Measurements from ENCODE around the gene DUSP18. TPM values are rescaled to one million over a fixed set of nuclear protein-coding genes. Genes with fewer than 3 reads are reported as not detected.

DUSP18 gene
- polyA plus RNA-seq, 3 donors, result 13.2 to 34.5 (median 18.9) TPM

- no peak overlapping the region for H3K9ac ChIP-seq (ENCODE audit: insufficient read depth, low read length, poor library complexity, severe bottlenecking)
- H2AFZ ChIP-seq (ENCODE audit: insufficient read depth, low read depth, low read length, poor library complexity, severe bottlenecking), result no peak overlapping the region
- H3K9me3 Mint-ChIP-seq, result no peaks in the 10 kb centered on the region
- H3K79me2 ChIP-seq (ENCODE audit: insufficient read depth, low read length), result no peaks in the 10 kb centered on the region
- no peak overlapping the region for H3K27ac ChIP-seq (ENCODE audit: low read depth in 1 of 2, low read length in 2 of 2)
- DNase-seq, result no peak
- no peak for TF ChIP-seq CTCF (IDR thresholded peaks at IDR 0.05)
- peaks cover 25% of the 10 kb centered on the region for H3K4me1 Mint-ChIP-seq
- WGBS (ENCODE audit: insufficient coverage), result 88% methylated on average over 1 of the region's 2 CpGs
- intact Hi-C loops (cut with micrococcal nuclease), result no loop called here
- no peaks in the 10 kb centered on the region for H3K9me3 ChIP-seq (replicated peaks in 1 of 2; ENCODE audit: control insufficient read depth in 1 of 2, insufficient read depth in 1 of 2, low read length in 2 of 2)
- H3K4me2 ChIP-seq (replicated peaks; ENCODE audit: extremely low read depth, low read length, poor library complexity, severe bottlenecking), result no peak overlapping the region
- H4K20me1 ChIP-seq (ENCODE audit: insufficient read depth, low read length), result peaks cover 5% of the 10 kb centered on the region
- H3K4me1 ChIP-seq (ENCODE audit: control insufficient read depth in 1 of 2, insufficient read depth in 2 of 2, low read length in 2 of 2), result peaks cover 14 to 21% of the 10 kb centered on the region in 2 donors
- H3K27ac Mint-ChIP-seq, result no peak overlapping the region
- H3K36me3 Mint-ChIP-seq, result peaks cover 6 to 23% of the 10 kb centered on the region in 2 donors
- no peak overlapping the region for H3K4me3 ChIP-seq (replicated peaks in 1 of 3; ENCODE audit: low read depth in 2 of 3, low read length in 3 of 3)
- H3K36me3 ChIP-seq (replicated peaks in 1 of 2; ENCODE audit: control insufficient read depth in 1 of 2, insufficient read depth in 2 of 2, low read length in 2 of 2), result peaks cover 3 to 15% of the 10 kb centered on the region in 2 donors
- H3K4me3 Mint-ChIP-seq, result no peak overlapping the region
- no peaks in the 10 kb centered on the region for H3K27me3 Mint-ChIP-seq (ENCODE audit: low read depth in 3 of 3)
- H3K27me3 ChIP-seq (ENCODE audit: control insufficient read depth in 2 of 2, insufficient read depth in 2 of 2, low read length in 2 of 2), result no peaks in the 10 kb centered on the region
These were observed 14.8 kb downstream of the DUSP18 start for GRCh38 chr22:30652852-30653251.

- Histone ChIP-seq H3K27me3 (ENCODE audit: control insufficient read depth in 2 of 2, insufficient read depth in 2 of 2, low read length in 2 of 2) (no peaks in the 10 kb centered on the region), H3K4me1 (ENCODE audit: control insufficient read depth in 1 of 2, insufficient read depth in 2 of 2, low read length in 2 of 2) (peaks cover 14 to 21% of the 10 kb centered on the region in 2 donors), H3K9ac (ENCODE audit: insufficient read depth, low read length, poor library complexity, severe bottlenecking) (no peak overlapping the region), H3K4me2 (replicated peaks; ENCODE audit: extremely low read depth, low read length, poor library complexity, severe bottlenecking) (no peak overlapping the region), H3K4me3 (replicated peaks in 1 of 3; ENCODE audit: low read depth in 2 of 3, low read length in 3 of 3) (no peak overlapping the region), H3K27ac (ENCODE audit: low read depth in 1 of 2, low read length in 2 of 2) (peak overlapping the region in 1 of 2 donors; percentile 4), H3K36me3 (replicated peaks in 1 of 2; ENCODE audit: control insufficient read depth in 1 of 2, insufficient read depth in 2 of 2, low read length in 2 of 2) (peaks cover 3 to 10% of the 10 kb centered on the region in 2 donors), H4K20me1 (ENCODE audit: insufficient read depth, low read length) (peaks cover 3% of the 10 kb centered on the region), H3K9me3 (replicated peaks in 1 of 2; ENCODE audit: control insufficient read depth in 1 of 2, insufficient read depth in 1 of 2, low read length in 2 of 2) (no peaks in the 10 kb centered on the region), H3K79me2 (ENCODE audit: insufficient read depth, low read length) (no peaks in the 10 kb centered on the region), H2AFZ (ENCODE audit: insufficient read depth, low read depth, low read length, poor library complexity, severe bottlenecking) (no peak overlapping the region)
- Mint-ChIP-seq H3K4me1 (peaks cover 25% of the 10 kb centered on the region), H3K27me3 (ENCODE audit: low read depth in 3 of 3) (no peaks in the 10 kb centered on the region), H3K4me3 (no peak overlapping the region), H3K36me3 (peaks cover 6 to 14% of the 10 kb centered on the region in 2 donors), H3K9me3 (no peaks in the 10 kb centered on the region), H3K27ac (peak overlapping the region in 5 of 7 donors; percentile 2 to 80 (median 64))
- no peak for TF ChIP-seq CTCF (IDR thresholded peaks at IDR 0.05)
- no peak for DNase-seq
- 75% methylated on average over 4 of the region's 5 CpGs for WGBS (ENCODE audit: insufficient coverage)
- intact Hi-C loops (cut with micrococcal nuclease), result no loop called here
These were observed 17.1 kb downstream of the DUSP18 start for GRCh38 chr22:30650508-30651116.
